Breast epithelium (tissue), 3 donors: ENCODE results near the gene FHL1.

Source experiments
- POLR2A ChIP-seq: fragments of 450-650 bp; IDR thresholded peaks from one replicate; pipeline ENCODE4 v1.6.1; 2016; ENCODE audit warnings: antibody characterized with exemption, mild to moderate bottlenecking, moderate library complexity
- POLR2AphosphoS5 ChIP-seq, 3 donors: sonication (generic); formaldehyde crosslinking; IDR thresholded peaks; one replicate each; pipeline ENCODE4 v1.6.1; 2017; ENCODE audit warnings: antibody characterized with exemption in 3 of 3
- TF ChIP-seq, protein P1 (sequence below), 3 donors: fragments of 450-650 bp; IDR thresholded peaks; one replicate each; pipeline ENCODE4 v1.5.1; 2016 to 2017; ENCODE audit warnings: antibody characterized with exemption in 3 of 3, mild to moderate bottlenecking in 3 of 3, moderate library complexity in 3 of 3

DNA sequence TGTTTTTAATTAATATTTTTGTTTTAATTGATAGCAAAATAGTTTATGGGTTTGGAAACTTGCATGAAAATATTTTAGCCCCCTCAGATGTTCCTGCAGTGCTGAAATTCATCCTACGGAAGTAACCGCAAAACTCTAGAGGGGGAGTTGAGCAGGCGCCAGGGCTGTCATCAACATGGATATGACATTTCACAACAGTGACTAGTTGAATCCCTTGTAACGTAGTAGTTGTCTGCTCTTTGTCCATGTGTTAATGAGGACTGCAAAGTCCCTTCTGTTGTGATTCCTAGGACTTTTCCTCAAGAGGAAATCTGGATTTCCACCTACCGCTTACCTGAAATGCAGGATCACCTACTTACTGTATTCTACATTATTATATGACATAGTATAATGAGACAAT, 63.5 kb downstream of the FHL1 start:
- TF ChIP-seq, protein P1, sequence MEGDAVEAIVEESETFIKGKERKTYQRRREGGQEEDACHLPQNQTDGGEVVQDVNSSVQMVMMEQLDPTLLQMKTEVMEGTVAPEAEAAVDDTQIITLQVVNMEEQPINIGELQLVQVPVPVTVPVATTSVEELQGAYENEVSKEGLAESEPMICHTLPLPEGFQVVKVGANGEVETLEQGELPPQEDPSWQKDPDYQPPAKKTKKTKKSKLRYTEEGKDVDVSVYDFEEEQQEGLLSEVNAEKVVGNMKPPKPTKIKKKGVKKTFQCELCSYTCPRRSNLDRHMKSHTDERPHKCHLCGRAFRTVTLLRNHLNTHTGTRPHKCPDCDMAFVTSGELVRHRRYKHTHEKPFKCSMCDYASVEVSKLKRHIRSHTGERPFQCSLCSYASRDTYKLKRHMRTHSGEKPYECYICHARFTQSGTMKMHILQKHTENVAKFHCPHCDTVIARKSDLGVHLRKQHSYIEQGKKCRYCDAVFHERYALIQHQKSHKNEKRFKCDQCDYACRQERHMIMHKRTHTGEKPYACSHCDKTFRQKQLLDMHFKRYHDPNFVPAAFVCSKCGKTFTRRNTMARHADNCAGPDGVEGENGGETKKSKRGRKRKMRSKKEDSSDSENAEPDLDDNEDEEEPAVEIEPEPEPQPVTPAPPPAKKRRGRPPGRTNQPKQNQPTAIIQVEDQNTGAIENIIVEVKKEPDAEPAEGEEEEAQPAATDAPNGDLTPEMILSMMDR (IDR thresholded peaks at IDR 0.05) = no peak
- no peak for TF ChIP-seq POLR2A
- no peak for TF ChIP-seq POLR2AphosphoS5 (IDR thresholded peaks at IDR 0.05)
